H1 (cell line): ENCODE measurements around the gene RAD9A. TPM values are rescaled to one million over a fixed set of nuclear protein-coding genes. Genes with fewer than 3 reads are reported as not detected.

ENCODE experiments used
- CTCF ChIA-PET: fragments of 300-600 bp; sonication (Branson Sonifier 250); formaldehyde crosslinking; loops from one replicate; lab custom pipeline; 2021; ENCODE audit not compliant: partially characterized antibody; lab: Charles Lee
- POLR2A ChIA-PET: fragments of 300-600 bp; sonication (Branson Sonifier 250); formaldehyde crosslinking; loops from one replicate; lab custom pipeline; 2021; ENCODE audit warnings: inconsistent platforms; ENCODE audit not compliant: partially characterized antibody; lab: Charles Lee
- DNase-seq, 2 experiments: peaks; one replicate each; pipeline versions ENCODE4 v3.0.0 to v3.0.0-alpha.2; 2010 to 2022; ENCODE audit warnings: low spot score in 2 of 2, low read depth in 1 of 2, mixed read lengths in 1 of 2
- FAIRE-seq: peaks from 2 replicates; lab custom pipeline; 2011; peaks lifted over from hg19 to GRCh38; lab: Jason Lieb, UNC
- H2AFZ ChIP-seq: 2 replicates; pipeline ENCODE4 v1.8.1; 2012; ENCODE audit warnings: low read length, inconsistent platforms
- H2AK5ac ChIP-seq: 2 replicates; pipeline ENCODE4 v1.6.1; 2013; ENCODE audit warnings: low read depth, low read length
- H2BK120ac ChIP-seq: replicated peaks from 2 replicates; pipeline ENCODE3; 2013; ENCODE audit warnings: low read depth, low read length, inconsistent platforms
- H2BK12ac ChIP-seq: 2 replicates; pipeline ENCODE4 v1.6.1; 2013; ENCODE audit warnings: low read depth, low read length
- H2BK15ac ChIP-seq: 2 replicates; pipeline ENCODE4 v1.6.1; 2013; ENCODE audit warnings: low read length
- H2BK20ac ChIP-seq: 2 replicates; pipeline ENCODE4 v1.6.1; 2013; ENCODE audit warnings: low read length
- H2BK5ac ChIP-seq: 2 replicates; pipeline ENCODE4 v1.6.1; 2013; ENCODE audit warnings: low read depth, low read length
- H3K14ac ChIP-seq: 2 replicates; pipeline ENCODE4 v1.6.1; 2013; ENCODE audit warnings: inconsistent platforms; ENCODE audit not compliant: insufficient read length
- H3K18ac ChIP-seq: 2 replicates; pipeline ENCODE4 v1.6.1; 2013; ENCODE audit warnings: low read length; ENCODE audit errors: extremely low read depth
- H3K23ac ChIP-seq: 2 replicates; pipeline ENCODE4 v1.6.1; 2013; ENCODE audit warnings: inconsistent platforms; ENCODE audit not compliant: insufficient read length
- H3K23me2 ChIP-seq: 2 replicates; pipeline ENCODE4 v1.6.1; 2013; ENCODE audit warnings: low read depth, low read length
- H3K27ac ChIP-seq: 2 replicates; pipeline ENCODE4 v1.6.1; 2011; ENCODE audit warnings: low read depth, low read length, inconsistent platforms
- H3K27me3 ChIP-seq, 4 experiments: replicated peaks in 1 of 4; 1 replicate in 1 of 4; 2 replicates in 3 of 4; pipeline versions ENCODE4 v1.6.1 to v1.8.1; 2011 to 2013; ENCODE audit warnings: low read length in 3 of 4, mild to moderate bottlenecking in 3 of 4, inconsistent platforms in 2 of 4, mixed read lengths in 2 of 4, moderate library complexity in 1 of 4; ENCODE audit not compliant: control insufficient read depth in 3 of 4, insufficient read depth in 3 of 4; ENCODE audit errors: extremely low read depth in 1 of 4
- H3K36me3 ChIP-seq, 4 experiments: 2 replicates each; pipeline versions ENCODE4 v1.6.1 to v1.8.1; 2011 to 2013; ENCODE audit warnings: mild to moderate bottlenecking in 4 of 4, low read length in 3 of 4, moderate library complexity in 2 of 4, control low read depth in 1 of 4, inconsistent platforms in 1 of 4; ENCODE audit not compliant: insufficient read depth in 4 of 4, control insufficient read depth in 2 of 4
- H3K4ac ChIP-seq: replicated peaks from 2 replicates; pipeline ENCODE3; 2013; ENCODE audit warnings: low read length, low read depth, mixed read lengths, inconsistent platforms; ENCODE audit not compliant: insufficient read length
- H3K4me1 ChIP-seq, 4 experiments: replicated peaks in 1 of 4; 1 replicate in 1 of 4; 2 replicates in 3 of 4; pipeline versions ENCODE4 v1.6.1 to v1.8.1; 2011 to 2013; ENCODE audit warnings: low read length in 3 of 4, inconsistent platforms in 2 of 4, mixed read lengths in 1 of 4; ENCODE audit not compliant: insufficient read depth in 4 of 4, control insufficient read depth in 3 of 4
- H3K4me2 ChIP-seq, 2 experiments: 2 replicates each; pipeline versions ENCODE4 v1.6.1 to v1.8.1; 2011 to 2013; ENCODE audit warnings: low read depth in 2 of 2, low read length in 2 of 2, control low read depth in 1 of 2, inconsistent platforms in 1 of 2, mild to moderate bottlenecking in 1 of 2; ENCODE audit not compliant: insufficient read depth in 1 of 2
- H3K4me3 ChIP-seq, 4 experiments: fragments of 200-600, 300-600 bp in 1 of 4; sonication (generic), shearing (Covaris generic), sonication (Bioruptor Twin) in 1 of 4; 2 replicates each; pipeline versions ENCODE4 v1.5.1 to v1.8.1; 2011 to 2016; ENCODE audit warnings: low read length in 4 of 4, low read depth in 3 of 4, control low read depth in 2 of 4, inconsistent platforms in 2 of 4, mild to moderate bottlenecking in 2 of 4, mixed read lengths in 1 of 4, moderate library complexity in 1 of 4; ENCODE audit not compliant: insufficient read depth in 2 of 4; ENCODE audit errors: extremely low read depth in 1 of 4
- H3K56ac ChIP-seq: replicated peaks from 2 replicates; pipeline ENCODE3; 2013; ENCODE audit warnings: low read depth, mild to moderate bottlenecking, mixed read lengths, low read length, inconsistent platforms; ENCODE audit not compliant: insufficient read length
- H3K79me1 ChIP-seq: 2 replicates; pipeline ENCODE4 v1.6.1; 2013; ENCODE audit warnings: low read depth, low read length, control low read depth
- H3K79me2 ChIP-seq, 2 experiments: 2 replicates each; pipeline versions ENCODE4 v1.6.1 to v1.8.1; 2012 to 2013; ENCODE audit warnings: low read length in 2 of 2, mild to moderate bottlenecking in 2 of 2, inconsistent platforms in 1 of 2; ENCODE audit not compliant: insufficient read depth in 2 of 2, control insufficient read depth in 1 of 2
- H3K9ac ChIP-seq, 4 experiments: replicated peaks in 1 of 4; 1 replicate in 1 of 4; 2 replicates in 3 of 4; pipeline versions ENCODE4 v1.6.1 to v1.8.1; 2011 to 2013; ENCODE audit warnings: low read depth in 3 of 4, low read length in 3 of 4, control low read depth in 2 of 4, mild to moderate bottlenecking in 2 of 4, moderate library complexity in 2 of 4, inconsistent platforms in 1 of 4; ENCODE audit errors: extremely low read depth in 1 of 4
- H3K9me3 ChIP-seq, 2 experiments: 2 replicates each; pipeline versions ENCODE4 v1.6.1 to v1.8.1; 2012 to 2013; ENCODE audit warnings: mild to moderate bottlenecking in 2 of 2, moderate library complexity in 2 of 2, control low read depth in 1 of 2, inconsistent platforms in 1 of 2, low read depth in 1 of 2, low read length in 1 of 2, mixed read lengths in 1 of 2; ENCODE audit not compliant: insufficient read depth in 2 of 2
- H4K20me1 ChIP-seq, 2 experiments: replicated peaks in 1 of 2; 2 replicates each; pipeline versions ENCODE3 to v1.8.1; 2011 to 2013; ENCODE audit warnings: inconsistent platforms in 2 of 2, low read length in 2 of 2, mild to moderate bottlenecking in 1 of 2; ENCODE audit not compliant: insufficient read depth in 2 of 2, control insufficient read depth in 1 of 2
- H4K5ac ChIP-seq: 2 replicates; pipeline ENCODE4 v1.6.1; 2013; ENCODE audit warnings: low read length, low read depth, mixed read lengths, inconsistent platforms; ENCODE audit not compliant: insufficient read length
- H4K8ac ChIP-seq: 2 replicates; pipeline ENCODE4 v1.8.0; 2013; ENCODE audit warnings: mild to moderate bottlenecking, moderate library complexity, low read length, inconsistent platforms; ENCODE audit not compliant: insufficient read depth; ENCODE audit errors: extremely low read depth
- H4K91ac ChIP-seq: replicated peaks from 2 replicates; pipeline ENCODE3; 2013; ENCODE audit warnings: low read length, mixed read lengths, inconsistent platforms; ENCODE audit not compliant: insufficient read length
- BRCA1 ChIP-seq: IDR thresholded peaks from 2 replicates; pipeline ENCODE4 v1.6.1; 2012; ENCODE audit warnings: low read depth, low read length, improper control_type of control experiment
- HDAC6 ChIP-seq: IDR thresholded peaks from one replicate; pipeline ENCODE4 v1.7.1; 2012; ENCODE audit warnings: low read depth, mild to moderate bottlenecking, inconsistent platforms, low read length, moderate library complexity
- SIN3A ChIP-seq, 2 experiments: IDR thresholded peaks in 1 of 2; conservative IDR thresholded peaks in 1 of 2; 2 replicates each; pipeline ENCODE4 v1.6.1; 2011 to 2012; ENCODE audit warnings: low read length in 2 of 2, improper control_type of control experiment in 1 of 2, low read depth in 1 of 2, mild to moderate bottlenecking in 1 of 2
- WGBS, 2 experiments: shearing (Covaris generic) in 1 of 2; methylation state at CpG; one replicate each; pipeline versions ENCODE4 v1.1.6 to v1.1.7; 2013 to 2015; ENCODE audit warnings: low lambda C conversion rate in 2 of 2, mixed read lengths in 2 of 2, inconsistent platforms in 1 of 2, low coverage in 1 of 2, missing lambda C conversion rate in 1 of 2; ENCODE audit not compliant: insufficient replicate concordance in 2 of 2, insufficient coverage in 1 of 2, insufficient read length in 1 of 2; ENCODE audit errors: extremely low coverage in 1 of 2, missing lambda C conversion rate in 1 of 2; 5-methylcytosine and 5-hydroxymethylcytosine counted together
- polyA plus RNA-seq, 7 experiments: library from polyadenylated mRNA; depleted of rRNA in 3 of 7; stranded (reverse) in 5 of 7; unstranded in 2 of 7; fragments of >200 nt in 5 of 7; fragments of 200-250 nt in 2 of 7; gene quantifications; 1 replicate in 5 of 7; 2 replicates in 1 of 7; 4 replicates in 1 of 7; pipeline versions ENCODE4 v1.2.1 to v1.2.3, GENCODE V29; 2011 to 2013; ENCODE audit warnings: missing spikeins in 2 of 7, mixed read lengths in 2 of 7
- total RNA-seq: library from RNA; stranded (reverse); fragmentation: NEBNext Ultra II Directional; extraction: Animal tissue kit (Norgen Biotek cat#: 25700); gene quantifications from 2 replicates; pipeline ENCODE4 v1.2.1, GENCODE V29; 2021

Gene RAD9A
- total and polyA plus RNA-seq, 2 of the 8 experiments (the other 6 are each of a cell fraction or from before 2014, with no cell fraction given) = 22.2 to 25.5 TPM

GRCh38 chr11:67413266-67413849 is 21.6 kb downstream of the RAD9A start:
- H3K4me2 ChIP-seq = no peak overlapping the region
- H3K14ac ChIP-seq = no peak overlapping the region
- H3K4ac ChIP-seq = no peak overlapping the region
- no peak overlapping the region for H2AFZ ChIP-seq
- H3K9me3 ChIP-seq = no peaks in the 10 kb centered on the region
- no peak overlapping the region for H4K91ac ChIP-seq
- H3K23ac ChIP-seq = no peak overlapping the region
- ChIA-PET POLR2A (interaction anchor here (0.8 to 3.1 kb wide), 7 partner anchors 10 to 170 kb away, joined by 3 to 11 read pairs (median 4); partner anchors contain the start of genes GSTP1, PPP1CA, PTPRCAP and RAD9A), CTCF (interaction anchor here (1.0 to 2.5 kb wide), 8 partner anchors 8 to 63 kb away, joined by 3 to 7 read pairs (median 4); partner anchors contain the start of genes PPP1CA and RAD9A)
- 0 out of 2 replicates have a peak, but pooled peaks cover 3% of the 10 kb centered on the region for H3K23me2 ChIP-seq
- no peaks in the 10 kb centered on the region for H3K36me3 ChIP-seq
- H3K79me1 ChIP-seq = no peaks in the 10 kb centered on the region
- H2BK20ac ChIP-seq = no peak overlapping the region
- H3K27me3 ChIP-seq = peaks cover 0 to 16% (median 5%) of the 10 kb centered on the region in 4 experiments; a peak in 4 of 7 replicates
- H4K5ac ChIP-seq = no peak overlapping the region
- DNase-seq (no peak), FAIRE-seq (no peak)
- no peak overlapping the region for H3K56ac ChIP-seq
- peaks cover 4 to 22% (median 15%) of the 10 kb centered on the region in 4 experiments for H3K4me1 ChIP-seq
- H3K4me3 ChIP-seq = no peak overlapping the region
- no peaks in the 10 kb centered on the region for H3K79me2 ChIP-seq
- H2AK5ac ChIP-seq = no peak overlapping the region
- H2BK5ac ChIP-seq = no peak overlapping the region
- no peak overlapping the region; a peak in 1 of 7 replicates for H3K9ac ChIP-seq
- 0 out of 2 replicates have a peak overlapping the region, but pooled peaks have one; percentile 27 for H2BK12ac ChIP-seq
- WGBS, 2 experiments = 78% methylated on average over 2 of the region's 2 CpGs; no CpG with 5 or more reads in 1 of the 2 experiments
- H3K27ac ChIP-seq = no peak overlapping the region
- no peak overlapping the region; the same call in 1 of the 2 replicates for H2BK15ac ChIP-seq
- no peak overlapping the region for H2BK120ac ChIP-seq
- H4K20me1 ChIP-seq = no peaks in the 10 kb centered on the region
- H3K18ac ChIP-seq = no peak overlapping the region
- peak overlapping the region; percentile 29; the same call in 1 of the 2 replicates for H4K8ac ChIP-seq
- TF ChIP-seq HDAC6 (no peak), BRCA1 (no peak), SIN3A (conservative IDR thresholded peaks at IDR 0.05 in 1 of 2, IDR thresholded peaks at IDR 0.05 in 1 of 2; ENCODE audit: low read depth in 1 of 2, low read length in 2 of 2) (no peak)
